ENCODE data around the gene NTNG1.

The NTNG1 gene

DNA sequence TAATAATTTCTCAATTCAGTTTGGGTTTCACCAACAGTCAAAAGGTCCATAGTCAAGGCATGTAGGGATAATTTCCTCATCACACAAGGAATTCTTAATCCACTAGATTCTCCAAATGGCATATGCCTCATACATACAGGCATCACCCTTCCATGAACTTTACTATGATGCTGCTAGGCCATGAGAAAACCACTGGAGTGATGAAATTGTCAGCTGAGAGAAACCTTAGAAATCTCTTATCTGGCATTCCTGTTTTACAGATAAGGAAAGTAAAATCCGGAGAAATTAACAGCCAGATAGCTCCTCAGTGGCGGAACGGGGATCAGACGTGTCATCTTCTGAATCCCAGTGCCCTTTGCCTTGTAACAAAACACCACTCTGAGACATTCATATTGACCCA is 274.4 kb downstream of the NTNG1 start:
- ATAC-seq = no peak

- no peak for ATAC-seq
These were observed 278.2 kb downstream of the NTNG1 start for GRCh38 chr1:107419003-107419402.

GRCh38 chr1:107422901-107423300 is 282.1 kb downstream of the NTNG1 start:
- no peak for ATAC-seq

- no peak for ATAC-seq
These were observed 289.8 kb downstream of the NTNG1 start for GRCh38 chr1:107430540-107431228.

DNA sequence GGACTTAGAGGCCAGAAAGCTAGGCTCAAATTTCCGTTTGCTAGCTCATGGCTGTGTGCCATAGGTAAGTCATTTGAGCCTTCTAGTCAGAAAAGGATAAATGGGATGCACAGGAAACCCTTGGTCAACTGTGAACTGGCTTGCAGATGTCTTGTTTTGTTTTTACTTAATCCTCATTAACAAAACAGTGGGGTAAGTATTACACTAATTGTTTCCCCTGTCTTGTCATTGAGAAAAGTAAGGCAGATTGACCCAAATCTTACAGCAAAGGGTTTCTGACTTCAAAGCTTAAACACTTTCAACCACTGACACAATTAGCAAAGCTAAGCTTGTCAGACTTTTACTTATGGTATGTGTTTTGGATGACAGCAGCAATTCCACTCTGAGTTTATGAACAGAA is 291.3 kb downstream of the NTNG1 start:
- no peak for ATAC-seq

- ATAC-seq = no peak
These were observed 292.2 kb downstream of the NTNG1 start for GRCh38 chr1:107433068-107433467.

DNA sequence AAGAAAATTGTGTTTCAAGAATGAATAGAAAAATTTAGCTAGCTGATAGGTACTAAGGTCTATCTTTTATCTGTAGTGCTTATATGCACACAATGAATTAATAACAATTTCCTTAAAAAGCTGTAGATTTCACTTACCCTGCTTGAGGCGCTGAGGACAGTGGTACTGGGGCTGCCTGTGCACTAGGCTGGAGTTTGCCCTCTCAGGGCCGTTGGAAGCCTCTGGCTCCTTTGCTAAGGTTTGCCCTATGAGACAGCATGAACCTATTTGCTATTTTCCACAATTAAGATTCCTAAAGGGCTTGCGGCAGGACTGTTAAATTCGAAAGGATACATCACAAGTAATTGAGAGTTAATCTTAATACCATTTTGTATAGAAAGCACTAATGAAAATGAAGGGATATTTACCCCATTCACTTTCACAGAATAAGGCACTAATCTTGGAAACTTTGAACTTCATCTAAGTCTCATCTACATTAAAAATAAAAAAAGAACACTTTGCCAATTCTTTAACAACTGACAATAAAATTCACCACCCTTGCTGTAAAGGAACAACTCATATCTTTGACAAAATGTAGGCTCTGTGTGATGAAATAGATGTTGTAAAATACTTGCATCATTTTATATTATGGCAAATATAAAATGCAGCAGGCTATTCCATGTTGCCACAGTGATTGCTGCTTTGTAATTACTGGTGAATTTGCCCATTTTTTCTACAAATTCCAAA is 293.0 kb downstream of the NTNG1 start:
- no peak for ATAC-seq

DNA sequence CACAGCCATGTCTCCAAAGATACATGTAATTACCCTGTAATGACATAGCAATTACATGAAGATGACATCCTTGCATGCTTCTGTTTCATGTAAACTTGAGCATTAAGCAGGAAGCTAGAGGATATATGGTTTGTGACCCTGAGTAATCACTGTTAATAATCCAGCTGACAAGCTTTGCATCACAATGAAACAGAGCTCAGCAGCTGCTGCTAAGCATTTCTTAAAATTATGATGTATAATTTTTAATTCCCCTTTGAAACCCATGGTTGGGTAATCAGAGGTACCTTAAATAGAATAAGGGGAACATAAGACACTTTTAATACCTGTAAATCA is 293.5 kb downstream of the NTNG1 start:
- ATAC-seq = no peak

DNA sequence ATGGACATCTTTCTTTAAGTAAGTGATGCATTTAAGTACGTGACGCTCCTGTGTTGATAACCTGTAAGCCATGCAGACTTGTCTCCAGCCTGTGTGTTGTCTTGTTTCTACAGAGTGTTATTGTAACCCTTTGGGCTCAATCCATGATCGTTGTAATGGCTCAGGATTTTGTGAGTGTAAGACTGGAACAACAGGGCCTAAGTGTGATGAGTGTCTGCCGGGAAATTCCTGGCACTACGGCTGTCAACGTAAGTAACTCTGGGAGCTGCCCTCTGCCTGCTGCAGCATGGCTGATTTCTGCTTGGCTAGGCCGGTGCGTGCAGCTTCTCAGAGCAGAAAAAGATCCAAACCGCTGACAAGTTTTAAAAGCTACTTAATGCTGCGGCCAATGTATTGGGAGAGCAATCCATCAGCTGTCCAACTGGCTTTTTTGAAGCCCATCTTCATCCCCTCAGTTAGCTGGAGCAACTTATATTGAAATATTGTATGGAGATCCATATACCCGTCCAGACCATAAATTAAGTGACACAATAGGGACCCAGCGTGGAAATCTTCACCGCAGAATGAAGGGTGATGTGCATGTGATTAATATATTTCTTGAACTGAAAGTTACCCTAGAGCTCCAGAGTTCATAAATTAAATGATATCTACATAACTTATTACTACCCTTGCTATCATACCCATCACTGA is 295.9 kb downstream of the NTNG1 start:
- no peak for ATAC-seq

GRCh38 chr1:107439567-107439966 is 298.7 kb downstream of the NTNG1 start:
- ATAC-seq = no peak

DNA sequence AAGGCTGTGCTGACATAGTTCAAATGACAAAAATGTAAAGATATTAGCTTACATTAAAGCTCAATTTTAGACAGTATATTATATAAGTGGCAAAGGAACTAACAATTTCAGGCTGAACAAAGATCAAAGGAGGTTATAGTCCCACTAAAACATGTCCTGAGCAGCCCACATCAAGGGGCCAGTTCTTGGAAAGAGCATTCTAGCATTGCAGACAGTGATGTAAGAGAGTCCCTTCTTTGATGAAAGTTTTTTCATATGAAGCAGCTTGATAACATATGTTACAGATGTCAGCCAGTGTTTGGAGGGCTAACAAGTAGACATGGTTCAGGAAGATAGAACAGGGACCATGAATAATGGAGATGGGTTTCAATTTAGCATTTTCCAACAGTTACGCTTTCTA is 301.7 kb downstream of the NTNG1 start:
- ATAC-seq = no peak

DNA sequence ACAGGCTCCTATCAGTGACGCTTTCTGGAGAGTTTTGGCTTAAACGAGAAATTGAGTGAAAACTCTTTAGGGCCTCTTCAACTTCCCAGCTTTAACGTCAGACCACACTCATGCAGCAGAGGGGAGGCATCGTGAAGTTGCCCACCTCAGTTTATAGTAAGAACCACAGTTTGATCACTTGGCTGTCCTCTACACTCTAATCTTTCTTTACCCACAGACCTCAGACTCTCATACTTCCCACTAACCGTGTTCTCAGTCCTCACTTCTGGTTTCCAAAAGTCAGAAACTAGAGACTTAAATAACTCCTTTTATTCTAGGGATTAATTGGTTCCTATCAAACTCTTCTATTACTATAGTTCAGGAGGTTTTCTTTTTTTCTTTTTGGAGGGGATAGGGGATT is 302.2 kb downstream of the NTNG1 start:
- ATAC-seq = no peak

DNA sequence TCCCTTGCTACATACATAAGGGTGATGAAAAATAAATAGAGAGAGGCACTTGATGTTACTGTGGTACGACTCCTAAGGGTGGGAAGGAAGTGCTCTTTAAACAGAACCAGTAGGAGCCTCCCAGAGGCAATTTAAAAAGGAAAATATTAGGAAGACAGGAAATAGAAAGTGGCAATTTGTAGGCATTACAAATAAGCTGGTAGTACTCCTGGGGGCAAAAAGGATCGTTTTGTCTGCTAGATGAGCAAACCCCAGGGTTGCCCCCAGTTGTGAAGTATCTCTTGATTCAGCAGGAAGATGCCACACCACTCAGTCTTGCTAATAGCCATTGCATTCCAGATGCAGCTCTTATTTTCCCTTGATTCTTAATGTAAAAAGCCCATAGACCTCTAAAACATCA is 303.0 kb downstream of the NTNG1 start:
- ATAC-seq = no peak

DNA sequence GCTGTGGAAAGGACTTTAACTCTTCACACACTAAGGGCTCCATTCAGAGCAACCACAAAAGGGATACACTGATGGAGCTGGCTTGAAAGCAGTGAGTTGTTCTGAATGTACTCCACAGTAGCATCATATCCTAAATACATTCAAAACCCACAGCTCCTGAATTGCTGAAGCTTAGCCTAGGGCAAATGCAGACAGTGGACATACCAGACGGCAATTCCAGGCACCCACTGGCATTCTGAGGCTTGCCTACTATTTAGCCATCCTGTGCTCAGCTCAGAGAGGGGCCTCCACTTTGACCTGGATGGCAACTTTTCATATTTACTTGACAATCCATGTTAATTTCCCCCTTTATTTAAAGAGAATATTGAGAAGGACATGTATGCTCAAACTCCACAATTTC is 303.5 kb downstream of the NTNG1 start:
- ATAC-seq = no peak

DNA sequence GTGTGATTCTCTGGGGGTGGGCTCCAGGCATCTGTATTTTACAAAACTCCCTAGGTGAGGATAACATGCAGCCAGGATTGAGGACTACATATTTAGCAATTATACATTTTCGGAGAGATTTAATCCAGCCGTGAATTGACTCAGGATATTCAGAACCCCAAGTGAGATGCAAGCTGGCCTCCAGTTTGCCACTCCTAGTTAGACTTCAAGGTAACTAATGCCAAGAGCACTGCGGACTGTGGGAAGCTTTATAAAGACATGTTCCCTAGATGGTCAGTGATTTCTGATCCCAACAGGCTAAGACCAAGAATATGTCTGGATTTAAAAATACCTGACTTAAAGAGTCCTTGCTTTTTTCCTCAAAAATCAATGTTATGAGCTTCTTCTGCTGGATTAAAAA is 308.5 kb downstream of the NTNG1 start:
- ATAC-seq = no peak

GRCh38 chr1:107450899-107451664 is 310.2 kb downstream of the NTNG1 start:
- peak in 1 of 2 donors; percentile 33 for ATAC-seq

- ATAC-seq = no peak
These were observed 310.9 kb downstream of the NTNG1 start for GRCh38 chr1:107451715-107452114.

DNA sequence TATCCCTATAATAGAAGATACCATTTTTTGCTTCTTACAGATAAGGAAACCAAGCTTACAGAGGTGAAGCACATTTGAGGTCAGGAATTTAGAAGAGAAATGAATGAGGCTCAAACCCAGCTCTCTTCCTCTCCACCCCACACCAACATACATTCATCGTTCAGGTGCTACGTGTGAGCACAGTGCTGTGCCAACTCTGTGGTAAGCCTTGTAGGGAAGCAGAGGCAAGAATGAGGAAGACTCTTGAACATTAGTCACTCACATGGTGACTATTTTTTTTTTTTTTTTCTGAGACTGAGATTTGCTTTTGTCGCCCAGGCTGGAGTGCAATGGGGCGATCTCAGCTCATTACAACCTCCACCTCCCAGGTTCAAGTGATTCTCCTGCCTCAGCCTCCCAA is 314.0 kb downstream of the NTNG1 start:
- no peak for ATAC-seq

DNA sequence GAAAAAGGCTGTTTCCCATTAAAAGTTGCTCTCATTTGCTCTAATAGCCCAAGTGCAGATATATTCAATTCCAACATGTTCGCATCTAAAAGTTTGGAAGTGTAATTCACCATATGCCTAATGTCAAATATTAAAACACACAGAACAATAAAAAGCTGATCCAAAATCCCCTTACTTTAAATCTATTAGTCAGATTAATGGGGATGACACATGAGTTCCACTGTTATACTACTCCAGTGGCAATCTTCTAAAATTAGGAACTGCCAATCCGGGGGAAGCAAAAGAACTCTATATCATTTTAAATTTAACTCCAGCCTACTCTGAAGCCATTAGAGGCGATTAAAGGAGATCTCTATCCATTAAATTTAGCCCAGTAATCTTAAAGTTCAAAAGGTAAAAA is 317.1 kb downstream of the NTNG1 start:
- ATAC-seq = no peak

- no peak for ATAC-seq
These were observed 318.5 kb downstream of the NTNG1 start for GRCh38 chr1:107459204-107459904.

DNA sequence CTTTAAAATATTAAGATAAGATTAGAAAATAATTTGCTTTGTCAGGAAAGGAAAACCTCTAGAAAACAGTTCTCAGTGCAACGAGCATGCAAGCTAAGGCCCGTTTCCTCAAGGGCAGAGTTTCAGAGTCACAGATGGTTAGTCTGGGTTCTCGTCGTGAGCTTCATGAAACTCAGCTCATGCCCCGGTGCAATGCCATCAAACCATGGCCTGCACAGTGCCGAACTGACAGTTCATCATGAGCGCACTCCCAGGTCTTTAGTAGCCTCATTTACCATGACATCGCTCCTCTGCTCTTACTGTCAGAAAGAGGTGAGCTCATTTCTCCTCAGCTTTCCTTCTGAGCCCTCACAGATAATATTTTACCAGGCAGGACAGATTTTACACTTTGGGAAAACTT is 319.2 kb downstream of the NTNG1 start:
- ATAC-seq = no peak

DNA sequence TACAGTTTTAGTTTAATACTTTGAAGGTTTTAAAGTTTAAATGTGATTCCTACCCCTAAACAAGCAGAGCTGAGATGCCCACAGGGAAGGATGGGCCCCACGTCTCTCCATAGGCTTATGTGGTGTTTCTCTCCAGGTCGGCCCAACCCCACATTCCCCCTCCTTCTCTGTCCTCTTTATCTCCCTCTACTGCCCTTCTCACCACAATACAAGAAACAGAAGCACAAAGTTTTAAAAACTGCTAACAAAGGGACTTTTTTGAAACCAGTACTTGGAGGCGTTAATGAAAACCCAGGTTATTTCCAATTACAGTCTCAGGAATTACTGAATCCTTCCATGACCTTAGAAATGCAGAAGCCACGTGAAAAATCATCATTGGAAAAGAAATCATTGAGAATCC is 324.0 kb downstream of the NTNG1 start:
- ATAC-seq = no peak

GRCh38 chr1:107467286-107467685 is 326.4 kb downstream of the NTNG1 start:
- ATAC-seq = no peak
